Stimulated activated CD4-positive, alpha-beta T cell treated with anti-CD3 and anti-CD28 coated beads, TNF-alpha, amount 100 ng/mL, for 48 hours (primary cell): Measurements from ENCODE around the gene AKT1S1.

Experiments
- DNase-seq, 3 donors: peaks; one replicate each; pipeline ENCODE4 v3.0.0-alpha.2; 2020; ENCODE audit warnings: low read depth in 3 of 3

The AKT1S1 gene

DNA sequence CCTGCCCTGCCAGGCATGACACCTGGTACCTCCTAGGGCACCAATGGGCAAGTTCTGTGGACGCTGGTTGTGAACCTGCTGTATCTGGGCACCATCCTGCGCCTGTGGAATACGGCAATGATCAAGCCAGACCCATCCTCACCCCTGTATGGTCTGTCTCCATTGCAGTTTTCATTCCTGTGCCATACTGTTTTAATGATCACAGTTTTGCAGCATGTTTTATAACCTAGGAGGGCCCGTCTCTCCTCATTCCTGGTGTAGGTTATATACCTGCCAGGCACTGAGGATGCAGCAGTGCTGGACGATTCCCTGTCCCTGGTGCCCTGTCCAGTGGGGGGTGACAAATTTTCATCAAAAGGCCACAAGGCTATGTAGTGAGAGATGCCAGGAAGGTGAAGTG is 5.9 kb upstream of the AKT1S1 start:
- no peak for DNase-seq

- DNase-seq, result no peak
Observed at GRCh38 chr19:49882643-49883042, 5.5 kb upstream of the AKT1S1 start.

DNA sequence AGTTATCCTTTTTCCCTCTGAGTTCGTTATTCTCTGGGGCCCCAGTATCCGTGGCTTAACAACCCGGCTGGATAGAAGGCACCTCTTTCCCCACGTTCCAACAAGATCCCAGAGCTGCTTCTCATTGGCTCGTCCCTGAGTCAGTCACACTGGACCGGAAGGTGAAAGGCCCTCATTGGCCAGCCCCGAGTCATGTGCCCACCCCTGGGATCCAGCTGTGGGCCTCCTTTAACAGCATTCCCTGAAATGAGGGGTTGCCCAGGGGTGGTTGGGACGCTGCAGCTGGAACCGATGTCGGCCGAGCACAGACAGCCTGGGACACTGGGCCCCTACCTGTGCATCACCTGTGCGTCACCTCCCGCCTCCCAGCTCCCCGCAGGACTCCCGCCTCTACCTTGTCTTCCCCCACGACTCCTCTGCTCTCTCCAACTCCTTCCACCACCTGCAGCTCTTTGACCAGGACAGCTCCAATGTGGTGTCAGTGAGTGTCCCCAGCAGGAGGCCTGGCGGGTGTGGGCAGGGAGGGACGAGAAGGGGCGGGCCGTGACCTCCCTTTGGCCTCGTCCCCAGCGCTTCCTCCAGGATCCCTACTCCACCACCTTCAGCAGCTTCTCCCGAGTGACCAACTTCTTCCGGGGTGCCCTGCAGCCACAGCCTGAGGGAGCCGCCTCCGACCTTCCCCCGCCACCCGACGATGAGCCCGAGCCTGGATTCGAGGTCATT is 4.7 kb upstream of the AKT1S1 start:
- no peak for DNase-seq

DNA sequence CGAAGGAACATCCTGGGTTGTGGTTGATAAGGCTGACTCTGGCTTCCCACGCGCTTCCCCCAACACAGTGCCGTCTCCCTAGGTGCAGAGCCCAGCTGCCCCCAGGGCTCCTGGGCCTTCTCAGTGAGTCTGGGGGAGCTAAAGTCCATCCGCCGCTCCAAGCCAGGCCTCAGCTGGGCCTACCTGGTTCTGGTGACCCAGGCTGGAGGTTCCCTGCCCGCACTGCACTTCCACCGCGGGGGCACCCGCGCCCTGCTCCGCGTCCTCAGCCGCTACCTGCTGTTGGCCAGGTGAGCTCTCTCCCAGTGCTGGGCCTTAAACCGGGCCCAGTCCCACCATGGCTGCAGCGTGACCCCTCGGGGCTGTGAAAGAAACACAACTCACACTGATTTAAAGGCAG is 4.0 kb upstream of the AKT1S1 start:
- DNase-seq, result no peak

DNA sequence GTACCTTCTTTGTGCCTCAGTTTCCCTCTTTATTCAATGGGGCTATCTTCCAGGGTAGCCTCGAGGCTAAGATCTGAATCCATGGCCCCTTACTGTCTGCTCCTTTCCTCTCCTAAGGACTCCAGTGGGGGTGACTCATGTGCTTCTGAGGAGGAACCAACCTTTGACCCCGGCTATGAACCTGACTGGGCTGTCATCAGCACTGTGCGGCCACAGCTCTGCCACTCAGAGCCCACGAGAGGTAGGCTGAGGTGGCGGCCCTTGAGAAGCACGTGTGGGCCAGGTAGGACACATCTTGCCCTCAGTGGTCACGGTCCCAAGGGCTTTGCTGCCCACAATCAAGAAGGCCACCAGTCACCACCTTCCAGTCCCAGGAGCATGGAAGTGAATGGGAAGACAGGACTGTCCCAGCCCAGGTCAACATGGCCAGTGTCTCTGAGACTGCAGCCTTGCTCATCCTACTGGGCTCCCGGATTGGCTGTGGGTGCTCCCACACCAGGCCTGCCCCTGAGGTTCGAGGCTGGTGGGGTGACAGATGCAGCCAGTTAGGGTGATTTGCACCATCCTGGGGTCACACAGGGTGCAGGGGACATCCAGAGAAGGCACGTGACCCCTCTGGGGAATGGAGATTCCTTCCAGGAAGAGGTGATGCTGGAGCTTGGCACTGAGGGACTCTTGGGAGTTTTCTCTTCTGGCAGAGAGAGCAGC is 3.2 kb upstream of the AKT1S1 start:
- DNase-seq, result no peak

GRCh38 chr19:49879243-49879963 is 2.2 kb upstream of the AKT1S1 start:
- no peak for DNase-seq

DNA sequence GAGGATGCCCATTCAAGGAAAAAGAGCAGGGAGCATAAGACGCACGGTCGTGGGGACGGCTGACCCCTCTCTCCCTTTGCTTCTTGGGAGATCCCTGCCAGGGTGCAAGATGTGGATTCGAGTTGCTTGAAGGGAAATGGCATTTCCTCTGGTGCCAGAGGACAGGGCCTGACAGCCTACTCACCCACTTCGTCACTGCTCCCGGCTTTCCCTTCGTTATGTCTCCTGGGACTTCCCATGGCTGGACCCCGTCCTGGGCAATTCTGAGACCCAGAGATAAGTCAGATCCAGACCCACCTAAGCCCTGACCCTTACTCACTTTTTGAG is 1.6 kb upstream of the AKT1S1 start:
- DNase-seq, result no peak

DNA sequence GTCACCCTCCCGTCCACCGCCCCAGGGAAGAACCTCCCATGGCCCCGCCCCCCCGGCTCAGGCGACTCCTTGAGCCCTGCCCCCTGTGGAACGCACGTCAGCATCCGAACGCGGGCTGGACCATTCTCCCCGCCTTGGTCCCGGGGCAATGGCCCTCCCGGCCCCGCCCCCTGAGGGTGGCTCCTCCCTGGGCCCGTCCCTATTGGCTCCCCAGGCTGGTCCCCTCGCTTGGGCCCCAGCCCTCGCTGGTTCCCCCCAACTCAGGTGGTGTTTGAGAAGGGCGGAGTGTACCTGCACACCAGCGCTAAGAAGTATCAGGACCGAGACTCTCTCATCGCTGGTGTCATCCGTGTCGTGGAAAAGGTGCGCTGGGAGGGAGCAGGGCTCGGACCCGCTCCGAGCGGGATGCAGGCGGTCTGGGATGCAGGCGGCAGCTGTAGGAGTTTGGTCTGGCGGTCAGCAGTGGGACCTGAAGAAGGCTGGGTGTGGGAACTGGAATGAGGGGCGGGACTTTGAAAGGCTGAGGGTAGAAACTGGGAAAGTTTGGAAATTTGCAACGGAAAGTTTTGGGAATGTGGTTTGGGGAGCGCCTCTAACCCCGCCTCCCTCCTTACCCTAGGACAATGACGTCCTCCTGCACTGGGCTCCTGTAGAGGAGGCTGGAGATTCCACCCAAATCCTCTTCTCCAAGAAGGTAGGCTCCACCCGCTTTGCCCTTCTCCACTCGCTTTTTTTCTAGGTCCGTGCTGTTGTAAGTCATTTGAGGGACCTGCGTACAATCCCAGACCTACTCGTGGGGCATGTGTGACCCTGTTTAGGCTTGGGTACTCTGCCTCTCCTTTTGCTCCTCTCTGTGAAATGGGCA is 956 bp upstream of the AKT1S1 start:
- peak; percentile 98 to 100 (median 98) for DNase-seq

GRCh38 chr19:49876422-49877019 is 634 bp downstream of the AKT1S1 start:
- peak; percentile 95 to 97 (median 96) for DNase-seq

- peak in 2 of 3 donors; percentile 18 to 46 for DNase-seq
Observed at GRCh38 chr19:49875857-49876421, 1.2 kb downstream of the AKT1S1 start.

DNA sequence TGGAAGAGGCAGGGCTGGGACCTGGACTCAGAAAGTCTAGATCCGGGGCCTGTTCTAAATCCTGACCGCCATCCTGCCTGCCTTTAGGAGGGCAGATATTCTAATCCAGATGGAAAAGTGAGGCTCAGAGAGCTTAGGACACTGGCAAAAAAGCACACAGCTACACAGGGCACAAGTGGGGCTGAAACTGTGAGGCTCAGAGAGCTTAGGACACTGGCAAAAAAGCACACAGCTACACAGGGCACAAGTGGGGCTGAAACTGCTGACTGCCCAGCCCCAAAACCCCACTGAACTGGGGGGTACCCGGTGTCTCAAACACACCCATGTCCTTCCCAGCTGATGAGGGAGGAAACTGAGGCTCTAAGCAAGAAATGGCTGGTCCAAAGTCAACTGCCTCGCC is 2.0 kb downstream of the AKT1S1 start:
- DNase-seq, result no peak

DNA sequence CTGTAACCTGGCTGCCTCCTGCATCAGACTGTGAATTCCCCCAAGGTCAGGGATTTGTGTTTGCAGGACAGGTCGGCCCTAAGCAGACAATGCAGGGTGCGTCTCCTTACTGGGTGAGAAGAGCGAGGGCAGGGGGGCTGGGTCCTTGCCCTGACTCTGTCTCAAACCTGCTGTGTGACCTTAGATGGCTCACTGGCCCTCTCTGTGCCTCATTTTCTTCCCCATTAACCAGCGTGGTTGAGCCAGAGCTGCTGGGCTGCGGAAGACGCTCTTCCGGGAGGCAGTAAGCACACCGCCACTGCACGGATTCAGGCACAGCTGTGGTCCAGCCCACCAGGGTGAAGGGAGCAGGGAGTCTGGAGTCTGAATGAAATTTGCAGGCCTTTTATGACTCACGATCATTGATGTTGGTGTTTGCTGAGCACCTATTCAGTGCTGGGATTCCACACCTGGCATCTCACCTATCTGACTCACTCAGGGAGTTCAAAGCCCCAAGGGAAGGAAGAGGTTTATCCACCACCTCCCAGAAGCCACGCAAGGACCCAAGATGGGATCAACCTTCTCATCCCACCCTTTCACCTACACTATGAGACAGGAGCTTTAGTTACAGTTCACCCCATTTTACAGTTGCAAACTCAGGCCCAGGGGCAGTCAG is 2.5 kb downstream of the AKT1S1 start:
- DNase-seq, result no peak

DNA sequence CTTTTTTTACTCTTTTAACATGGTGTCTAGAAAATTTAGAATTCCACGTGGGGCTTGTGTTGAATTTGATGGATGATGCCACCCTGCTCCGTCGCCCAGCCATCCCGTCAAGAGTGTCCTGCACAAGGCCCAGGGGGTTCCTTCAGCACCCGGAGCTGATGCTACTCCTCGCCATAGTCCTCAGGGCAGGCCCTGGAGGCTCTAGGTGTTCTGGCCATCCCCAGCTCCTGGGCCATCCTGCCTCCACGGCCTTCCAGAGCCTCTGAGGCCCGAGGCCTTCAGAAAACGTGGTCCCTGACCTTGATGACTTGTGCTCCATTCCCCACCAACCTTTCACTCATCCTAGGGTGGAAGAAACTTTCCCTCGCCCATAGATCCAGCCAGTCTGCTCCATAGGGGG is 3.3 kb downstream of the AKT1S1 start:
- DNase-seq, result no peak

- no peak for DNase-seq
Observed at GRCh38 chr19:49873129-49873521, 4.0 kb downstream of the AKT1S1 start.

GRCh38 chr19:49872245-49873128 is 4.7 kb downstream of the AKT1S1 start:
- DNase-seq, result no peak

DNA sequence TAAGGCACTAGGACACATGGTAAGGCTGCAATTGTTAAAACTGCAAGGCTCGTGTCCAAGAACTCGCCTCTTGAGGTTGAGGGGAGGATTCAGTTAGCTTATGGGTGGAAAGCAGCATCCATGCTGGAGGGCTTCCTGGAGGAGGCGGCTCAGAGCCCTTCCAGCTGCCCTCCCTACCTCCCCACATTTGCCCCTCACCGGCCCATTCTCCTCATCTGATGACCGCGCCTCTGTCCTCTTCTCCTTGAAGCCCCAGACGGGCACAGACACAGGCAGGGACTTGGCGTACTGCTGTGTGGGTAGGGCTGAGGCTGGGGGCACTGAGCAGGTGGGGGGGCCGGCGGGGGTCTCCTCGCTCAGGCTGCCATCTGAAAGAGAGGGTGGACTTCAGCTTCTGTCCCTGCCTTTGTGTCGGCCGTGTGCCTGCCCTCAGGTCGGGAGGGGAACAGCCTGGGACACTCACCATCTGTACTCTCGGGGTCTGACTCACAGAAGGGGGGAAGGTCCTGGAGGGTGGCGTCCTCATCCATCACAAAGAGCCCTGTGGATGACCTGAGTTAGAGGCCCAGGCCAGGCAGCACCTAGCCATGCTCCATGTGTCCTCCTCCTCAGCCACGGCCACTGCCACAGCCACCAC is 5.7 kb downstream of the AKT1S1 start:
- no peak for DNase-seq

GRCh38 chr19:49870309-49870901 is 6.8 kb downstream of the AKT1S1 start:
- DNase-seq, result no peak

GRCh38 chr19:49869484-49870308 is 7.5 kb downstream of the AKT1S1 start:
- DNase-seq, result peak; percentile 82 to 87 (median 83)
